CD14-positive monocyte (primary cell): Measurements from ENCODE around the gene PTPRO. TPM values are rescaled to one million over a fixed set of nuclear protein-coding genes. Genes with fewer than 3 reads are reported as not detected.

Experiments used
- DNase-seq, 3 donors: peaks; one replicate each; pipeline ENCODE4 v3.0.0-alpha.2; 2011 to 2022
- H2AFZ ChIP-seq: 2 replicates; pipeline ENCODE4 v1.6.0; 2012; ENCODE audit warnings: mild to moderate bottlenecking, low read depth, low read length, inconsistent platforms; ENCODE audit not compliant: insufficient read depth, poor library complexity, severe bottlenecking
- H3K27ac ChIP-seq, 2 donors: 1 replicate in 1 of 2; 2 replicates in 1 of 2; pipeline ENCODE4 v1.5.1; 2012 to 2013; ENCODE audit warnings: low read length in 2 of 2, control low read depth in 1 of 2, inconsistent platforms in 1 of 2, low read depth in 1 of 2, mild to moderate bottlenecking in 1 of 2
- H3K27me3 ChIP-seq, 2 donors: one replicate each; pipeline versions ENCODE4 v1.6.0 to v1.6.1; 2011 to 2013; ENCODE audit warnings: low read length in 2 of 2; ENCODE audit not compliant: control insufficient read depth in 2 of 2, insufficient read depth in 2 of 2
- H3K36me3 ChIP-seq, 2 donors: replicated peaks in 1 of 2; 1 replicate in 1 of 2; 2 replicates in 1 of 2; pipeline versions ENCODE4 v1.5.1 to v1.6.1; 2012 to 2013; ENCODE audit warnings: low read length in 2 of 2, control low read depth in 1 of 2, inconsistent platforms in 1 of 2, mild to moderate bottlenecking in 1 of 2; ENCODE audit not compliant: insufficient read depth in 2 of 2, control insufficient read depth in 1 of 2
- H3K4me1 ChIP-seq, 2 donors: 1 replicate in 1 of 2; 2 replicates in 1 of 2; pipeline versions ENCODE4 v1.5.1 to v1.6.1; 2012 to 2013; ENCODE audit warnings: low read length in 2 of 2, control low read depth in 1 of 2, inconsistent platforms in 1 of 2, mild to moderate bottlenecking in 1 of 2, moderate library complexity in 1 of 2; ENCODE audit not compliant: insufficient read depth in 2 of 2, control insufficient read depth in 1 of 2
- H3K4me2 ChIP-seq: replicated peaks from 2 replicates; pipeline ENCODE3; 2012; ENCODE audit warnings: low read length, moderate library complexity, mild to moderate bottlenecking; ENCODE audit not compliant: poor library complexity, severe bottlenecking; ENCODE audit errors: extremely low read depth
- H3K4me3 ChIP-seq, 3 experiments: fragments of 200-600 bp in 1 of 3; sonication (generic) in 1 of 3; replicated peaks in 1 of 3; 1 replicate in 2 of 3; 2 replicates in 1 of 3; pipeline ENCODE4 v1.5.1; 2011 to 2013; ENCODE audit warnings: low read length in 3 of 3, mild to moderate bottlenecking in 3 of 3, control low read depth in 2 of 3, low read depth in 2 of 3, inconsistent platforms in 1 of 3, moderate library complexity in 1 of 3
- H3K79me2 ChIP-seq: 2 replicates; pipeline ENCODE4 v1.6.0; 2012; ENCODE audit warnings: mild to moderate bottlenecking, control low read depth, inconsistent platforms, low read length, moderate library complexity; ENCODE audit not compliant: insufficient read depth
- H3K9ac ChIP-seq: 2 replicates; pipeline ENCODE4 v1.6.0; 2017; ENCODE audit warnings: low read length, mild to moderate bottlenecking; ENCODE audit not compliant: insufficient read depth, poor library complexity, severe bottlenecking
- H3K9me3 ChIP-seq, 2 donors: replicated peaks in 1 of 2; 1 replicate in 1 of 2; 2 replicates in 1 of 2; pipeline versions ENCODE4 v1.5.1 to v1.6.1; 2012 to 2013; ENCODE audit warnings: low read length in 2 of 2, control low read depth in 1 of 2; ENCODE audit not compliant: control insufficient read depth in 1 of 2, insufficient read depth in 1 of 2
- H4K20me1 ChIP-seq: 2 replicates; pipeline ENCODE4 v1.6.0; 2012; ENCODE audit warnings: mild to moderate bottlenecking, low read length, control low read depth, moderate library complexity; ENCODE audit not compliant: insufficient read depth
- H3K27ac Mint-ChIP-seq, 7 donors: one replicate each; pipeline ENCODE4 v1.8.0; 2020; ENCODE audit warnings: mild to moderate bottlenecking in 7 of 7, mixed read lengths in 7 of 7, moderate library complexity in 6 of 7, inconsistent platforms in 2 of 7
- H3K27me3 Mint-ChIP-seq, 3 donors: one replicate each; pipeline ENCODE4 v1.8.0; 2021 to 2022; ENCODE audit warnings: low read depth in 3 of 3, mild to moderate bottlenecking in 3 of 3, mixed read lengths in 3 of 3, moderate library complexity in 3 of 3, inconsistent platforms in 1 of 3
- H3K36me3 Mint-ChIP-seq, 2 donors: one replicate each; pipeline ENCODE4 v1.8.0; 2020; ENCODE audit warnings: mixed read lengths in 2 of 2, inconsistent platforms in 1 of 2, mild to moderate bottlenecking in 1 of 2
- H3K4me1 Mint-ChIP-seq: one replicate; pipeline ENCODE4 v1.8.0; 2020; ENCODE audit warnings: mild to moderate bottlenecking, mixed read lengths
- H3K4me3 Mint-ChIP-seq, 2 donors: one replicate each; pipeline ENCODE4 v1.8.0; 2020; ENCODE audit warnings: mild to moderate bottlenecking in 2 of 2, mixed read lengths in 2 of 2, moderate library complexity in 1 of 2
- H3K9me3 Mint-ChIP-seq, 7 donors: one replicate each; pipeline ENCODE4 v1.8.0; 2020 to 2022; ENCODE audit warnings: mixed read lengths in 7 of 7, mild to moderate bottlenecking in 6 of 7, moderate library complexity in 6 of 7, inconsistent platforms in 2 of 7
- WGBS: methylation state at CpG from one replicate; pipeline ENCODE4 v1.1.5; 2013; ENCODE audit warnings: missing lambda C conversion rate; ENCODE audit not compliant: insufficient coverage; 5-methylcytosine and 5-hydroxymethylcytosine counted together
- intact Hi-C, 2 donors: fragments of 100-400 bp; cut with micrococcal nuclease; formaldehyde crosslinking; loops; one replicate each; pipeline versions ENCODE4 v1.15.0 to v1.15.1; 2023
- polyA plus RNA-seq, 3 donors: library from polyadenylated mRNA; depleted of rRNA in 1 of 3; unstranded in 2 of 3; stranded (reverse) in 1 of 3; fragments of 300-500 nt in 2 of 3; fragments of >200 nt in 1 of 3; fragmentation: Illumina TruSeq in 2 of 3; gene quantifications; 1 replicate in 2 of 3; 2 replicates in 1 of 3; pipeline ENCODE4 v1.2.3, GENCODE V29; 2012 to 2021
- TF ChIP-seq, protein P1 (sequence below): fragments of 200-600 bp; IDR thresholded peaks from one replicate; pipeline ENCODE4 v1.8.0; 2022; ENCODE audit warnings: antibody characterized with exemption, mild to moderate bottlenecking

The PTPRO gene
- polyA plus RNA-seq, 3 donors = 3.1 to 12.0 (median 4.7) TPM

GRCh38 chr12:15530361-15530760 lies 208.1 kb downstream of the PTPRO start:
- peaks cover 15% of the 10 kb centered on the region for H3K4me1 Mint-ChIP-seq
- DNase-seq = no peak
- Histone ChIP-seq H3K4me3 (no peak overlapping the region), H4K20me1 (no peaks in the 10 kb centered on the region), H3K27me3 (peaks cover 0 to 1% of the 10 kb centered on the region in 2 donors), H3K79me2 (no peaks in the 10 kb centered on the region), H3K27ac (no peak overlapping the region), H3K4me1 (peaks cover 21 to 24% of the 10 kb centered on the region in 2 donors), H2AFZ (no peak overlapping the region), H3K9me3 (no peaks in the 10 kb centered on the region), H3K9ac (no peak overlapping the region), H3K4me2 (no peak overlapping the region), H3K36me3 (no peaks in the 10 kb centered on the region)
- no CpG with 5 or more reads among the region's 1 CpG for WGBS
- H3K27ac Mint-ChIP-seq = no peak overlapping the region
- H3K27me3 Mint-ChIP-seq = peaks cover 0 to 6% (median 6%) of the 10 kb centered on the region in 3 donors
- H3K4me3 Mint-ChIP-seq = no peak overlapping the region
- no peaks in the 10 kb centered on the region for H3K36me3 Mint-ChIP-seq
- TF ChIP-seq, protein P1, sequence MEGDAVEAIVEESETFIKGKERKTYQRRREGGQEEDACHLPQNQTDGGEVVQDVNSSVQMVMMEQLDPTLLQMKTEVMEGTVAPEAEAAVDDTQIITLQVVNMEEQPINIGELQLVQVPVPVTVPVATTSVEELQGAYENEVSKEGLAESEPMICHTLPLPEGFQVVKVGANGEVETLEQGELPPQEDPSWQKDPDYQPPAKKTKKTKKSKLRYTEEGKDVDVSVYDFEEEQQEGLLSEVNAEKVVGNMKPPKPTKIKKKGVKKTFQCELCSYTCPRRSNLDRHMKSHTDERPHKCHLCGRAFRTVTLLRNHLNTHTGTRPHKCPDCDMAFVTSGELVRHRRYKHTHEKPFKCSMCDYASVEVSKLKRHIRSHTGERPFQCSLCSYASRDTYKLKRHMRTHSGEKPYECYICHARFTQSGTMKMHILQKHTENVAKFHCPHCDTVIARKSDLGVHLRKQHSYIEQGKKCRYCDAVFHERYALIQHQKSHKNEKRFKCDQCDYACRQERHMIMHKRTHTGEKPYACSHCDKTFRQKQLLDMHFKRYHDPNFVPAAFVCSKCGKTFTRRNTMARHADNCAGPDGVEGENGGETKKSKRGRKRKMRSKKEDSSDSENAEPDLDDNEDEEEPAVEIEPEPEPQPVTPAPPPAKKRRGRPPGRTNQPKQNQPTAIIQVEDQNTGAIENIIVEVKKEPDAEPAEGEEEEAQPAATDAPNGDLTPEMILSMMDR = no peak
- intact Hi-C loops = loop anchor here in 1 of 2 donors (5.0 to 10.0 kb wide), 3 partner anchors 52 to 324 kb away; no protein-coding TSS in a partner anchor
- H3K9me3 Mint-ChIP-seq = peaks cover 0 to 10% (median 5%) of the 10 kb centered on the region in 7 donors

DNA sequence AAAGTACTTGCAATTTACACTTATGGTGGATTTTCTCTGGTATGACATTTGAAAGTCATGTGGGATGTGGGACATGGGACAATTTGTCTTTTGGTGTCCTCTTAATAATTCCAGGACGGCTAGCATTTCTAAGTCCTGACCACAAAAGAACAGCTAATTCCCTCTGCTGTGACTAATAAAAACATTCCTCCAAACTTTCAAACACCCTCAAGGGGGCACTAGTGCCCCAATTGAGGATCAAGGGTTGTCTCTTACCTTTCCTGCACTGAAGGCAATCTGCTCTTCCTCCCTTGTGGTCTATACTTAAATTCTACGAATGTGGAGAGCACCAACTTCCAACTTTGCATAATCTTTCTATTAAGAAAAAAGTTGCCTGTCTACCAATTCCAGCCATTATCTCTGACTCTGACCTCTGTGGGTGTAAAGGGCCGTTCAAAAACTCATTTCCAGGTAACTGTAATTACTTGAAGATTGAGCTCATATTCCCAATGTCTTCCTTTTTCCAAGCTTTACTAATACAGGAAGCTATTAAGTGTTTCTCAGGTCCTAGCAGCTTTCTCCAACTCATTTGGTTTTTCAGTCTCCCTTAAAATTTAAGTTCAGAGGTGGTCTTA lies 210.2 kb downstream of the PTPRO start:
- Mint-ChIP-seq H3K4me1 (peaks cover 7% of the 10 kb centered on the region), H3K4me3 (peak overlapping the region in 1 of 2 donors; percentile 8), H3K27me3 (peaks cover 0 to 6% (median 3%) of the 10 kb centered on the region in 3 donors), H3K27ac (no peak overlapping the region), H3K9me3 (peaks cover 0 to 10% (median 5%) of the 10 kb centered on the region in 7 donors), H3K36me3 (no peaks in the 10 kb centered on the region)
- intact Hi-C loops = loop anchor here (2.0 to 10.0 kb wide), 5 partner anchors 44 to 322 kb away; no protein-coding TSS in a partner anchor
- TF ChIP-seq, protein P1 = peak; percentile 80
- no peak overlapping the region for H3K9ac ChIP-seq
- peak; percentile 51 to 70 (median 65) for DNase-seq
- no peak overlapping the region for H3K4me3 ChIP-seq
- peaks cover 32% of the 10 kb centered on the region in 2 donors for H3K4me1 ChIP-seq
- WGBS = no CpG with 5 or more reads among the region's 3 CpGs
- H3K27ac ChIP-seq = no peak overlapping the region
- no peaks in the 10 kb centered on the region for H4K20me1 ChIP-seq
- no peaks in the 10 kb centered on the region for H3K27me3 ChIP-seq
- no peak overlapping the region for H3K4me2 ChIP-seq
- no peaks in the 10 kb centered on the region for H3K79me2 ChIP-seq
- no peak overlapping the region for H2AFZ ChIP-seq
- H3K9me3 ChIP-seq = no peaks in the 10 kb centered on the region
- no peaks in the 10 kb centered on the region for H3K36me3 ChIP-seq
